ENCODE measurements around the gene ADAM12.

- TF ChIP-seq CTCF (IDR thresholded peaks at IDR 0.05) = no peak
- no peak for TF ChIP-seq POLR2A (IDR thresholded peaks at IDR 0.05)
- no peak for TF ChIP-seq EP300 (IDR thresholded peaks at IDR 0.05)
- no peak for TF ChIP-seq POLR2AphosphoS5 (IDR thresholded peaks at IDR 0.05)
Observed at GRCh38 chr10:125983656-125984055, 404.6 kb downstream of the ADAM12 start.

All from suprapubic skin (tissue), 4 donors.